Muscle of leg (tissue), 11 donors: ENCODE measurements around the gene ARRB2. TPM values are rescaled to one million over a fixed set of nuclear protein-coding genes. Genes with fewer than 3 reads are reported as not detected.

Experiments used
- DNase-seq: peaks from one replicate; pipeline ENCODE4 v3.0.0; 2013
- H3K27ac ChIP-seq: one replicate; pipeline ENCODE4 v1.5.1; 2013; ENCODE audit warnings: mild to moderate bottlenecking, low read length, control low read depth
- H3K27me3 ChIP-seq: one replicate; pipeline ENCODE4 v1.6.1; 2013; ENCODE audit warnings: low read length; ENCODE audit not compliant: control insufficient read depth, insufficient read depth
- H3K36me3 ChIP-seq: one replicate; pipeline ENCODE4 v1.6.1; 2013; ENCODE audit warnings: low read length; ENCODE audit not compliant: control insufficient read depth, insufficient read depth
- H3K4me1 ChIP-seq: one replicate; pipeline ENCODE4 v1.6.1; 2013; ENCODE audit warnings: low read length; ENCODE audit not compliant: control insufficient read depth, insufficient read depth
- H3K4me3 ChIP-seq: one replicate; pipeline ENCODE4 v1.5.1; 2013; ENCODE audit warnings: low read length, control low read depth
- H3K9me3 ChIP-seq: replicated peaks from 2 replicates; pipeline ENCODE4 v1.6.1; 2013; ENCODE audit warnings: low read depth, low read length; ENCODE audit not compliant: control insufficient read depth
- WGBS: methylation state at CpG from one replicate; pipeline ENCODE4 v1.1.5; 2013; ENCODE audit warnings: missing lambda C conversion rate; ENCODE audit not compliant: insufficient coverage; 5-methylcytosine and 5-hydroxymethylcytosine counted together
- polyA plus RNA-seq, 8 donors: library from polyadenylated mRNA; unstranded; fragments of 120-200 nt; gene quantifications; one replicate each; pipeline versions ENCODE4 v1.2.1 to v1.2.3, GENCODE V29; 2013; ENCODE audit warnings: inconsistent platforms in 1 of 8, low replicate concordance in 1 of 8; ENCODE audit not compliant: insufficient read length in 8 of 8, insufficient read depth in 1 of 8
- total RNA-seq: library from RNA; stranded (reverse); fragments of 120-200 nt; gene quantifications from one replicate; pipeline ENCODE4 v1.2.4, GENCODE V29; 2013

ARRB2 gene
- total and polyA plus RNA-seq, 9 donors, result 12.9 to 29.1 (median 21.2) TPM

- DNase-seq, result no peak
- Histone ChIP-seq H3K4me3 (no peak overlapping the region), H3K27ac (no peak overlapping the region), H3K36me3 (peaks cover 22% of the 10 kb centered on the region), H3K9me3 (no peaks in the 10 kb centered on the region), H3K27me3 (no peaks in the 10 kb centered on the region), H3K4me1 (no peaks in the 10 kb centered on the region)
- WGBS, result 83% methylated on average over 16 of the region's 20 CpGs
Measured at GRCh38 chr17:4721203-4722135, 11.0 kb downstream of the ARRB2 start.

GRCh38 chr17:4722678-4723240 lies 12.3 kb downstream of the ARRB2 start:
- 87% methylated on average over 12 of the region's 16 CpGs for WGBS
- H3K4me1 ChIP-seq, result no peaks in the 10 kb centered on the region
- no peaks in the 10 kb centered on the region for H3K27me3 ChIP-seq
- H3K4me3 ChIP-seq, result no peak overlapping the region
- DNase-seq, result no peak
- H3K36me3 ChIP-seq, result peaks cover 13% of the 10 kb centered on the region
- H3K9me3 ChIP-seq, result no peaks in the 10 kb centered on the region
- no peak overlapping the region for H3K27ac ChIP-seq

GRCh38 chr17:4724650-4725049 lies 14.2 kb downstream of the ARRB2 start:
- WGBS, result 87% methylated on average over 5 of the region's 5 CpGs
- no peaks in the 10 kb centered on the region for H3K4me1 ChIP-seq
- no peaks in the 10 kb centered on the region for H3K9me3 ChIP-seq
- H3K4me3 ChIP-seq, result no peak overlapping the region
- no peaks in the 10 kb centered on the region for H3K27me3 ChIP-seq
- DNase-seq, result no peak
- H3K27ac ChIP-seq, result no peak overlapping the region
- no peaks in the 10 kb centered on the region for H3K36me3 ChIP-seq

GRCh38 chr17:4725646-4726310 lies 15.3 kb downstream of the ARRB2 start:
- H3K27me3 ChIP-seq, result no peaks in the 10 kb centered on the region
- no peak overlapping the region for H3K4me3 ChIP-seq
- WGBS, result 90% methylated on average over 2 of the region's 9 CpGs
- DNase-seq, result no peak
- no peaks in the 10 kb centered on the region for H3K36me3 ChIP-seq
- H3K9me3 ChIP-seq, result no peaks in the 10 kb centered on the region
- no peak overlapping the region for H3K27ac ChIP-seq
- peaks cover 3% of the 10 kb centered on the region for H3K4me1 ChIP-seq

GRCh38 chr17:4728124-4728523 lies 17.7 kb downstream of the ARRB2 start:
- Histone ChIP-seq H3K36me3 (peaks cover 2% of the 10 kb centered on the region), H3K4me3 (no peak overlapping the region), H3K27me3 (no peaks in the 10 kb centered on the region), H3K4me1 (peaks cover 10% of the 10 kb centered on the region), H3K27ac (no peak overlapping the region), H3K9me3 (no peaks in the 10 kb centered on the region)
- DNase-seq, result no peak
- WGBS, result no CpG with 5 or more reads among the region's 3 CpGs

GRCh38 chr17:4733073-4733531 lies 22.7 kb downstream of the ARRB2 start:
- no peaks in the 10 kb centered on the region for H3K9me3 ChIP-seq
- H3K27me3 ChIP-seq, result peaks cover 8% of the 10 kb centered on the region
- peaks cover 10% of the 10 kb centered on the region for H3K4me1 ChIP-seq
- no peak overlapping the region for H3K4me3 ChIP-seq
- 86% methylated on average over 5 of the region's 6 CpGs for WGBS
- H3K36me3 ChIP-seq, result peaks cover 6% of the 10 kb centered on the region
- peak; percentile 71 for DNase-seq
- no peak overlapping the region for H3K27ac ChIP-seq

GRCh38 chr17:4734857-4735475 lies 24.5 kb downstream of the ARRB2 start:
- Histone ChIP-seq H3K36me3 (peaks cover 6% of the 10 kb centered on the region), H3K27me3 (peaks cover 26% of the 10 kb centered on the region), H3K9me3 (no peaks in the 10 kb centered on the region), H3K4me1 (peaks cover 24% of the 10 kb centered on the region), H3K4me3 (no peak overlapping the region), H3K27ac (no peak overlapping the region)
- DNase-seq, result no peak
- WGBS, result 83% methylated on average over 7 of the region's 8 CpGs

- peaks cover 18% of the 10 kb centered on the region for H3K4me1 ChIP-seq
- peaks cover 37% of the 10 kb centered on the region for H3K27me3 ChIP-seq
- 58% methylated on average over 5 of the region's 9 CpGs for WGBS
- H3K4me3 ChIP-seq, result no peak overlapping the region
- peak; percentile 75 for DNase-seq
- H3K27ac ChIP-seq, result peak overlapping the region; percentile 42
- H3K9me3 ChIP-seq, result no peaks in the 10 kb centered on the region
- H3K36me3 ChIP-seq, result peaks cover 6% of the 10 kb centered on the region
Measured at GRCh38 chr17:4735876-4736651, 25.6 kb downstream of the ARRB2 start.
